H1 (cell line): Measurements from ENCODE around the gene CRYBG1. TPM values are rescaled to one million over a fixed set of nuclear protein-coding genes. Genes with fewer than 3 reads are reported as not detected.

Experiments
- CTCF ChIA-PET: fragments of 300-600 bp; sonication (Branson Sonifier 250); formaldehyde crosslinking; loops from one replicate; lab custom pipeline; 2021; ENCODE audit not compliant: partially characterized antibody; lab: Charles Lee
- POLR2A ChIA-PET: fragments of 300-600 bp; sonication (Branson Sonifier 250); formaldehyde crosslinking; loops from one replicate; lab custom pipeline; 2021; ENCODE audit warnings: inconsistent platforms; ENCODE audit not compliant: partially characterized antibody; lab: Charles Lee
- DNase-seq, 2 experiments: peaks; one replicate each; pipeline versions ENCODE4 v3.0.0 to v3.0.0-alpha.2; 2010 to 2022; ENCODE audit warnings: low spot score in 2 of 2, low read depth in 1 of 2, mixed read lengths in 1 of 2
- FAIRE-seq: peaks from 2 replicates; lab custom pipeline; 2011; peaks lifted over from hg19 to GRCh38; lab: Jason Lieb, UNC
- H2AFZ ChIP-seq: 2 replicates; pipeline ENCODE4 v1.8.1; 2012; ENCODE audit warnings: low read length, inconsistent platforms
- H2AK5ac ChIP-seq: 2 replicates; pipeline ENCODE4 v1.6.1; 2013; ENCODE audit warnings: low read depth, low read length
- H2BK120ac ChIP-seq: replicated peaks from 2 replicates; pipeline ENCODE3; 2013; ENCODE audit warnings: low read depth, low read length, inconsistent platforms
- H2BK12ac ChIP-seq: 2 replicates; pipeline ENCODE4 v1.6.1; 2013; ENCODE audit warnings: low read depth, low read length
- H2BK15ac ChIP-seq: 2 replicates; pipeline ENCODE4 v1.6.1; 2013; ENCODE audit warnings: low read length
- H2BK20ac ChIP-seq: 2 replicates; pipeline ENCODE4 v1.6.1; 2013; ENCODE audit warnings: low read length
- H2BK5ac ChIP-seq: 2 replicates; pipeline ENCODE4 v1.6.1; 2013; ENCODE audit warnings: low read depth, low read length
- H3K14ac ChIP-seq: 2 replicates; pipeline ENCODE4 v1.6.1; 2013; ENCODE audit warnings: inconsistent platforms; ENCODE audit not compliant: insufficient read length
- H3K18ac ChIP-seq: 2 replicates; pipeline ENCODE4 v1.6.1; 2013; ENCODE audit warnings: low read length; ENCODE audit errors: extremely low read depth
- H3K23ac ChIP-seq: 2 replicates; pipeline ENCODE4 v1.6.1; 2013; ENCODE audit warnings: inconsistent platforms; ENCODE audit not compliant: insufficient read length
- H3K23me2 ChIP-seq: 2 replicates; pipeline ENCODE4 v1.6.1; 2013; ENCODE audit warnings: low read depth, low read length
- H3K27ac ChIP-seq: 2 replicates; pipeline ENCODE4 v1.6.1; 2011; ENCODE audit warnings: low read depth, low read length, inconsistent platforms
- H3K27me3 ChIP-seq, 4 experiments: replicated peaks in 1 of 4; 1 replicate in 1 of 4; 2 replicates in 3 of 4; pipeline versions ENCODE4 v1.6.1 to v1.8.1; 2011 to 2013; ENCODE audit warnings: low read length in 3 of 4, mild to moderate bottlenecking in 3 of 4, inconsistent platforms in 2 of 4, mixed read lengths in 2 of 4, moderate library complexity in 1 of 4; ENCODE audit not compliant: control insufficient read depth in 3 of 4, insufficient read depth in 3 of 4; ENCODE audit errors: extremely low read depth in 1 of 4
- H3K36me3 ChIP-seq, 4 experiments: 2 replicates each; pipeline versions ENCODE4 v1.6.1 to v1.8.1; 2011 to 2013; ENCODE audit warnings: mild to moderate bottlenecking in 4 of 4, low read length in 3 of 4, moderate library complexity in 2 of 4, control low read depth in 1 of 4, inconsistent platforms in 1 of 4; ENCODE audit not compliant: insufficient read depth in 4 of 4, control insufficient read depth in 2 of 4
- H3K4ac ChIP-seq: replicated peaks from 2 replicates; pipeline ENCODE3; 2013; ENCODE audit warnings: low read length, low read depth, mixed read lengths, inconsistent platforms; ENCODE audit not compliant: insufficient read length
- H3K4me1 ChIP-seq, 4 experiments: replicated peaks in 1 of 4; 1 replicate in 1 of 4; 2 replicates in 3 of 4; pipeline versions ENCODE4 v1.6.1 to v1.8.1; 2011 to 2013; ENCODE audit warnings: low read length in 3 of 4, inconsistent platforms in 2 of 4, mixed read lengths in 1 of 4; ENCODE audit not compliant: insufficient read depth in 4 of 4, control insufficient read depth in 3 of 4
- H3K4me2 ChIP-seq, 2 experiments: 2 replicates each; pipeline versions ENCODE4 v1.6.1 to v1.8.1; 2011 to 2013; ENCODE audit warnings: low read depth in 2 of 2, low read length in 2 of 2, control low read depth in 1 of 2, inconsistent platforms in 1 of 2, mild to moderate bottlenecking in 1 of 2; ENCODE audit not compliant: insufficient read depth in 1 of 2
- H3K4me3 ChIP-seq, 4 experiments: fragments of 200-600, 300-600 bp in 1 of 4; sonication (generic), shearing (Covaris generic), sonication (Bioruptor Twin) in 1 of 4; 2 replicates each; pipeline versions ENCODE4 v1.5.1 to v1.8.1; 2011 to 2016; ENCODE audit warnings: low read length in 4 of 4, low read depth in 3 of 4, control low read depth in 2 of 4, inconsistent platforms in 2 of 4, mild to moderate bottlenecking in 2 of 4, mixed read lengths in 1 of 4, moderate library complexity in 1 of 4; ENCODE audit not compliant: insufficient read depth in 2 of 4; ENCODE audit errors: extremely low read depth in 1 of 4
- H3K56ac ChIP-seq: replicated peaks from 2 replicates; pipeline ENCODE3; 2013; ENCODE audit warnings: low read depth, mild to moderate bottlenecking, mixed read lengths, low read length, inconsistent platforms; ENCODE audit not compliant: insufficient read length
- H3K79me1 ChIP-seq: 2 replicates; pipeline ENCODE4 v1.6.1; 2013; ENCODE audit warnings: low read depth, low read length, control low read depth
- H3K79me2 ChIP-seq, 2 experiments: 2 replicates each; pipeline versions ENCODE4 v1.6.1 to v1.8.1; 2012 to 2013; ENCODE audit warnings: low read length in 2 of 2, mild to moderate bottlenecking in 2 of 2, inconsistent platforms in 1 of 2; ENCODE audit not compliant: insufficient read depth in 2 of 2, control insufficient read depth in 1 of 2
- H3K9ac ChIP-seq, 4 experiments: replicated peaks in 1 of 4; 1 replicate in 1 of 4; 2 replicates in 3 of 4; pipeline versions ENCODE4 v1.6.1 to v1.8.1; 2011 to 2013; ENCODE audit warnings: low read depth in 3 of 4, low read length in 3 of 4, control low read depth in 2 of 4, mild to moderate bottlenecking in 2 of 4, moderate library complexity in 2 of 4, inconsistent platforms in 1 of 4; ENCODE audit errors: extremely low read depth in 1 of 4
- H3K9me3 ChIP-seq, 2 experiments: 2 replicates each; pipeline versions ENCODE4 v1.6.1 to v1.8.1; 2012 to 2013; ENCODE audit warnings: mild to moderate bottlenecking in 2 of 2, moderate library complexity in 2 of 2, control low read depth in 1 of 2, inconsistent platforms in 1 of 2, low read depth in 1 of 2, low read length in 1 of 2, mixed read lengths in 1 of 2; ENCODE audit not compliant: insufficient read depth in 2 of 2
- H4K20me1 ChIP-seq, 2 experiments: replicated peaks in 1 of 2; 2 replicates each; pipeline versions ENCODE3 to v1.8.1; 2011 to 2013; ENCODE audit warnings: inconsistent platforms in 2 of 2, low read length in 2 of 2, mild to moderate bottlenecking in 1 of 2; ENCODE audit not compliant: insufficient read depth in 2 of 2, control insufficient read depth in 1 of 2
- H4K5ac ChIP-seq: 2 replicates; pipeline ENCODE4 v1.6.1; 2013; ENCODE audit warnings: low read length, low read depth, mixed read lengths, inconsistent platforms; ENCODE audit not compliant: insufficient read length
- H4K8ac ChIP-seq: 2 replicates; pipeline ENCODE4 v1.8.0; 2013; ENCODE audit warnings: mild to moderate bottlenecking, moderate library complexity, low read length, inconsistent platforms; ENCODE audit not compliant: insufficient read depth; ENCODE audit errors: extremely low read depth
- H4K91ac ChIP-seq: replicated peaks from 2 replicates; pipeline ENCODE3; 2013; ENCODE audit warnings: low read length, mixed read lengths, inconsistent platforms; ENCODE audit not compliant: insufficient read length
- BCL11A ChIP-seq, 2 experiments: IDR thresholded peaks; one replicate each; pipeline ENCODE4 v1.6.1; 2011; ENCODE audit warnings: low read depth in 2 of 2, low read length in 2 of 2, mild to moderate bottlenecking in 2 of 2
- CBX8 ChIP-seq: fragments of 300-800, 300-1000 bp; sonication (generic); IDR thresholded peaks from 2 replicates; pipeline ENCODE4 v1.7.1; 2016; ENCODE audit warnings: low read depth, low read length, borderline replicate concordance
- RAD21 ChIP-seq, 2 experiments: IDR thresholded peaks in 1 of 2; conservative IDR thresholded peaks in 1 of 2; 2 replicates each; pipeline ENCODE4 v1.6.1; 2011; ENCODE audit warnings: low read depth in 2 of 2, low read length in 2 of 2, improper control_type of control experiment in 1 of 2, inconsistent platforms in 1 of 2, mild to moderate bottlenecking in 1 of 2, moderate library complexity in 1 of 2
- RNF2 ChIP-seq: fragments of 200-900, 300-1000 bp; sonication (generic); IDR thresholded peaks from 2 replicates; pipeline ENCODE4 v1.7.1; 2016; ENCODE audit warnings: borderline replicate concordance, low read depth, mild to moderate bottlenecking, antibody characterized with exemption, low read length; ENCODE audit not compliant: poor library complexity, severe bottlenecking; ENCODE audit errors: missing control alignments
- SIN3A ChIP-seq, 2 experiments: IDR thresholded peaks in 1 of 2; conservative IDR thresholded peaks in 1 of 2; 2 replicates each; pipeline ENCODE4 v1.6.1; 2011 to 2012; ENCODE audit warnings: low read length in 2 of 2, improper control_type of control experiment in 1 of 2, low read depth in 1 of 2, mild to moderate bottlenecking in 1 of 2
- WGBS, 2 experiments: shearing (Covaris generic) in 1 of 2; methylation state at CpG; one replicate each; pipeline versions ENCODE4 v1.1.6 to v1.1.7; 2013 to 2015; ENCODE audit warnings: low lambda C conversion rate in 2 of 2, mixed read lengths in 2 of 2, inconsistent platforms in 1 of 2, low coverage in 1 of 2, missing lambda C conversion rate in 1 of 2; ENCODE audit not compliant: insufficient replicate concordance in 2 of 2, insufficient coverage in 1 of 2, insufficient read length in 1 of 2; ENCODE audit errors: extremely low coverage in 1 of 2, missing lambda C conversion rate in 1 of 2; 5-methylcytosine and 5-hydroxymethylcytosine counted together
- polyA plus RNA-seq, 7 experiments: library from polyadenylated mRNA; depleted of rRNA in 3 of 7; stranded (reverse) in 5 of 7; unstranded in 2 of 7; fragments of >200 nt in 5 of 7; fragments of 200-250 nt in 2 of 7; gene quantifications; 1 replicate in 5 of 7; 2 replicates in 1 of 7; 4 replicates in 1 of 7; pipeline versions ENCODE4 v1.2.1 to v1.2.3, GENCODE V29; 2011 to 2013; ENCODE audit warnings: missing spikeins in 2 of 7, mixed read lengths in 2 of 7
- total RNA-seq: library from RNA; stranded (reverse); fragmentation: NEBNext Ultra II Directional; extraction: Animal tissue kit (Norgen Biotek cat#: 25700); gene quantifications from 2 replicates; pipeline ENCODE4 v1.2.1, GENCODE V29; 2021

The CRYBG1 gene
- total and polyA plus RNA-seq, 2 of the 8 experiments (the other 6 are each of a cell fraction or from before 2014, with no cell fraction given) = 2.2 to 11.6 TPM

GRCh38 chr6:106462923-106463557, 102.5 kb downstream of the CRYBG1 start:
- Histone ChIP-seq H3K4ac (no peak overlapping the region), H2BK15ac (no peak overlapping the region), H4K20me1 (no peaks in the 10 kb centered on the region), H2BK120ac (no peak overlapping the region), H3K9ac (no peak overlapping the region), H2AFZ (no peak overlapping the region), H2AK5ac (no peak overlapping the region), H3K79me1 (no peaks in the 10 kb centered on the region), H3K4me3 (no peak overlapping the region), H3K23me2 (peaks cover 3% of the 10 kb centered on the region; the same call in 1 of the 2 replicates), H3K27ac (no peak overlapping the region), H3K36me3 (no peaks in the 10 kb centered on the region), H2BK20ac (no peak overlapping the region), H3K23ac (no peak overlapping the region), H2BK5ac (no peak overlapping the region), H4K8ac (no peak overlapping the region), H3K18ac (no peak overlapping the region), H4K91ac (no peak overlapping the region), H4K5ac (no peak overlapping the region), H2BK12ac (no peak overlapping the region), H3K27me3 (peaks cover 0 to 2% (median 0%) of the 10 kb centered on the region in 4 experiments; a peak in 2 of 7 replicates), H3K14ac (no peak overlapping the region), H3K9me3 (no peaks in the 10 kb centered on the region), H3K4me1 (peaks cover 0 to 9% (median 4%) of the 10 kb centered on the region in 4 experiments; a peak in 4 of 7 replicates), H3K4me2 (no peak overlapping the region), H3K79me2 (no peaks in the 10 kb centered on the region), H3K56ac (no peak overlapping the region)
- POLR2A ChIA-PET = interaction anchor here (0.7 kb wide), 1 partner anchor 9 kb away, joined by 3 read pairs; no protein-coding TSS in a partner anchor
- WGBS, 2 experiments = 83% methylated on average over 2 of the region's 2 CpGs; no CpG with 5 or more reads in 1 of the 2 experiments
- no peak for FAIRE-seq
- DNase-seq = no peak
- no peak for TF ChIP-seq RNF2
- no peak for TF ChIP-seq BCL11A (IDR thresholded peaks at IDR 0.05; ENCODE audit: low read depth in 2 of 2, low read length in 2 of 2)
- no peak for TF ChIP-seq RAD21 (IDR thresholded peaks at IDR 0.05 in 1 of 2, conservative IDR thresholded peaks at IDR 0.05 in 1 of 2; ENCODE audit: low read depth in 2 of 2, low read length in 2 of 2)
- no peak for TF ChIP-seq SIN3A (conservative IDR thresholded peaks at IDR 0.05 in 1 of 2, IDR thresholded peaks at IDR 0.05 in 1 of 2; ENCODE audit: low read depth in 1 of 2, low read length in 2 of 2)
- no peak for TF ChIP-seq CBX8
- CTCF ChIA-PET = interaction anchor here (0.8 to 1.1 kb wide), 3 partner anchors 46 to 535 kb away, joined by 3 to 4 read pairs (median 3); no protein-coding TSS in a partner anchor
